Dermis microvascular lymphatic vessel endothelial cell (primary cell): Measurements from ENCODE around the gene LRP1B. TPM values are rescaled to one million over a fixed set of nuclear protein-coding genes. Genes with fewer than 3 reads are reported as not detected.

Source experiments
- DNase-seq, 2 donors: peaks; one replicate each; pipeline versions ENCODE4 v3.0.0 to v3.0.0-alpha.2; 2010; ENCODE audit warnings: low read depth in 2 of 2
- total RNA-seq: library from RNA; depleted of rRNA; stranded (reverse); fragments of >200 nt; gene quantifications from 2 replicates; pipeline ENCODE4 v1.2.1, GENCODE V29; 2014

The LRP1B gene
- total RNA-seq, 1 donor from 2014 or later, result 0.13 TPM

- no peak for DNase-seq
These were observed 1944.5 kb downstream of the LRP1B start for GRCh38 chr2:140186313-140186712.

GRCh38 chr2:140185076-140185475, 1945.7 kb downstream of the LRP1B start:
- no peak for DNase-seq

GRCh38 chr2:140183056-140183765, 1947.6 kb downstream of the LRP1B start:
- DNase-seq, result no peak
